GM19452 (cell line): ENCODE measurements around the gene DKKL1.
"Not testable (repeated sequence)": the region's sequence is repeated elsewhere in the genome, so short reads cannot be mapped to it uniquely, and the experiment has no call there.

Experiments
- ATAC-seq: cut with Tn5 transposase; IDR thresholded peaks from one replicate; pipeline ENCODE4 v1.9.1; 2021; ENCODE audit not compliant: unreplicated experiment

DKKL1 gene

DNA sequence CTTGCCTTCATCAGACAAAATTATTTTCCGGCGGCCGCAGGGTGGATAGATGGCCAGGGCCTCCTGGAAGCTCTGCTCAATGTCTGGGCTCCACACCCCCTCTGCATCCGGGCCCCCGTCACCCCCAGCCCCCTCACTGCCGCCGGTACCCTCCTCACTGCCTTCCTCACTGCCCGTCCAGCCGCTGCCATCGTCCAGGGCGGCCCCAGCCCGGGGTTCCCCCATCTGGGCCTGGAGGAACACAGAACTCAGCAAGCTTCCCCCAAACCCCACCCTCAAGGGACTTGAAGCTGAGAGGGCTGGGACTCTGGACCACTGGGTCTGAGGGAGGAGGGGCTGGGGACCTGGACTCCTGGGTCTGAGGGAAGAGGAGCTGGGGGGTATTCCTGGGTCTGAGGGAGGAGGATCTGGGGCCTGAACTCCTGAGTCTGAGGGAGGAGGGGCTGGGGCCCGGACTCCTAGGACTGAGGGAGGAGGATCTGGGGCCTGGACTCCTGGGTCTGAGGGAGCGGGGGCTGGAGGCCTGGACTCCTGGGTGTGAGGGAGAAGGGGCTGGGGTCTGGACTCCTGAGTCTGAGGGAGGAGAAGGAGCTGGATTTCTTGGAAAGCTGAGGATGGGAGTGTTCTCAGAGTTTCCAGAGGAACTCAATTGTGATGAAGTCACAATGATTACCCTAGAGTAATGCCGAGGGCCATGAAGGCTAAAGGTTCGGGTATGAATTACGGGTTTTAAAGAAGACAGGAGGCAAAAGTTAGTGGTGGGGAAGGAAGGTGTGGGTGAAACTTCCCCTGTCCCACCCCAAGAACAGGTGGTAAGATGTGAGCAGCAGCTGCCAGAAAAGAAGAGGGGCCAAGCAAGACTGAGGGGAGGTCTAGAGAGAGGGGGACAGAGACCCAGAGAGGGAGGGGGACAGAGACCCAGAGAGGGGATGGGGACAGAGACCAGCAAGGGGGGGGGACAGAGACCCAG, 3.5 kb upstream of the DKKL1 start:
- ATAC-seq: no peak

DNA sequence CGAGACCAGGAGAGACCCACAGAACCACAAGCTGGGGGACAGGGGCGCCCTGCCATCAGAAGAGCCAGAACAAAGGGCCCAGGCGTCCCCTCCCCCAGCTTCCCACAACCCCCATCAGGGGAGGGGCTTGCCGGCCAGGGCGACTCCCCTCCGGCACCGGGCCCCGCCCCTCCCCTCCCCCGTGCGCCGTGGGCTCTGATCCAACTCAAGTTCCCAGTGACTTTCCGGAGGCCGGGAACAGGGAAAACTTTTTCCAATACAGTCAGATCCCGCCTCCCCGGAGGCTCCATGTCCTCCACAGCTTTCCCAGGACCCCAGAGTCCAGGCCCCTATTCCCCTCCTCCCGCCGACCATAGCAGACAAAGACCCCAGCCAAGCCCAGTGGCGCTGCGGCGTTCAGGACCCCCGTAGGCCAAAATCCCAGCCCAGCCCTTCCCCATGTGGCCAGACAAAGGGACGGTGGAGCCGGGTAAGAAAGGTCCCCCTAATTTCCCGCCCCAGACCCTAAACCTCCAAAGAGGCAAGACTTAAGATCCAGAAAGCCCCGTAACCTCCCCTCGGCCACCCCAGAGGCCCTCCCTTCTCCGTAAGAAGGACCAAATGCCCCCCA, 2.1 kb upstream of the DKKL1 start:
- no peak for ATAC-seq

DNA sequence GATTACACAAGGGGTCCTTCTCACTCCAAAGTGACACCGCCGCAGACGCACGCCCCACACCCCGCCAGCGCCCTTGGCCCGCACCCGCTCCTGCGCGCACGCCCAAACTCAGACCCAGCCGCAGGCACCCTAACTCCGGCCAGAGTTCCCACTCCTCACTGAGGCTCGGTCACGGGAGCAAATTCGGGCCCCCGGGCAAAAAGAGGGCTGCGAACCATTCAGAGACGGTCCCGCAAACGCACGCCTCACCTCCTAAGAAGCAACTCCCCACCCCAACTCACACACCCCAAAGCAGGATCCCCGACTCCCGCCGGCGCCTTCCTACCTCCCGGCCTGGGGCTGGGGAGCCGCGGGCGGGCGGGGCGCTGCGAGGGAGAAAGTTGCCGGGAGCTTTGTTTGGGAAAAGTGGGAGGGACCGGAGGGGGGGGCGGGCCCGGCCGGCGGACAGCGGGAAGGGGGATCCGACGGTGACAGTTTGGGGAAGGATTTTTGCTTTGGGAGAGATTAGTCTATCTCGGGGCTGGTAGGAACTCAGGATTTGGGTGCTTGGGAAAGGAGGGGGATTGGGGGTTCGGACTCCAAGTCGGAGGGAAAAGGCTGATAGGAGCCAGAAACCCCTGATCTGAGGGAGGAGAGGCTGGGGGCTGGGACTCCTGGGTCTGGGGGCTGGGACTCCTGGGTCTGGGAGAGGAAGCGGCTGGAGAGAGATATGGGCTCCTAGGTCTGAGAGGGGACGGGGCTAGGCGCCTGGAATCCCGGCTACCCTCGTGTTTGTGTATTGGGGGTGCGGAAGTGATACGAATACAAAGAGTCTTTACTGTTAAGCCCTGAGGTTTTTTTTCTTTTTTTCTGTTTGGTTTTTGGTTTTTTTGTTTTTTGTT, 1.4 kb upstream of the DKKL1 start, which contains the start of gene TEAD2:
Gene TEAD2, minus strand, starts transcription at position 369 of the 881 bp plus-strand sequence. CDS start 2,341 bp downstream, outside the sequence.
- ATAC-seq: no peak

DNA sequence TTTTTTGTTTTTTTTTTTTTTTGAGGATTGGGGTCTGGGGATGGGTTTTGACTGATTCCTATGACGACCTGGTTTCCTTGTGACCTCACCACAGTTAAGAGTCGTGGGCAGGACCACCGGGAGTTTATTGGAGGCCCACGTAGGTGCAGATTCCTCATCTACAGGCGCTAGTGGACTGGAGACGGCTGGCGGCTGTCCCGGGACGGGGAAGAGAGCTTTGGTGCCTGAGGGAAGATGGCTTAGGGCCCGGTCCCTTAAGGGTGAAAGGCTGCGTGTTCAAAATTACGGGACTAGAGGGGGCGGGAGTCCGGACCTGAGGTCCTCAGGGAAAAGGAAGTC, 779 bp upstream of the DKKL1 start:
- ATAC-seq: no peak

- ATAC-seq: no peak
Measured at GRCh38 chr19:49364083-49364737, 533 bp downstream of the DKKL1 start.

DNA sequence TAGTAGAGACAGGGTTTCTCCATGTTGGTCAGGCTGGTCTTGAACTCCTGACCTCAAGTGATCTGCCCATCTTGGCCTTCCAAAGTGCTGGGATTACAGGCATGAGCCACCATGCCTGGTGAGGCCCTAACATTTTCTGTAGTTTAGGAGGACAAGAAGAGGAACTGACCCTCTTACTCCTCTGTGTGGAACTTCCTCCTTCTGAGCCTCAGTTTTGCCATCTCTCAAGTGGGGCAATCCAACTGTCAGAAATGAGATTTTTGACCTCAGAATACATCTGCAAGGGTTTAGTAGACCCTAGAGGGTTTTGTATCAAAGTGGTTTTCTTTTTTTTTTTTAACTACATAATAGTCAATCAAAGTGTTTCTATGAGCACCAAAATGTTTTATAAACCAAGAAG, 2.4 kb downstream of the DKKL1 start:
- no peak for ATAC-seq

DNA sequence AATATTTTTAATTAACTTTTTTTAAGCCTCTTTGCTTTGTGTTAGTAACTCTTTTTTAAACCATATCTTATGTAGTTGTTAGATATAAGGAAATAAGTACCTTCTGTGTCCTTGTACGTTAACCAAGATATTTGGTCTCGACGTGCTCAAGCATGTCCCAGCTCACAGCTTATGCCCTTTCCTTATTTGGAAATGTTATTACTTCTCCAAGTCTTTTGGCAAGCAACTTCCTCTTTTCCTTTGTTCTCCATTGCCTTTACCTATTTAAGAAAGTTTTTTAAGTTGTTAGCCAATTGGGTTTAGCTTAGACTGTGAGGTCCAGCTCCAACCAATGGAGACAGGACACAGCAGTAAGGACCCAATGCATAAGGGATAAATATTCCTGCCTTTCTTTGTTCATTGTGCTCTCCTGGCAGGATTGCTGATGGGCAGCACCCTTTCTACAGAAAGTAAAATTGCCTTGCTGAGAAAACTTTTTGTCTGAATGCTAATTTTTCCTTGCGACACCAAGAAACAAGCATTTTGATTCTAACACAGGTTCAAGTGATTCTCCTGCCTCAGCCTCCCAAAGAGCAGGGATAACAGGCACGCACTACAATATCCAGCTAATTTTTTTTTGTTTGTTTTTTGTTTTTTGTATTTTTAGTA, 5.2 kb downstream of the DKKL1 start:
- ATAC-seq: no peak

- ATAC-seq: no peak
Measured at GRCh38 chr19:49371184-49371583, 7.5 kb downstream of the DKKL1 start.

DNA sequence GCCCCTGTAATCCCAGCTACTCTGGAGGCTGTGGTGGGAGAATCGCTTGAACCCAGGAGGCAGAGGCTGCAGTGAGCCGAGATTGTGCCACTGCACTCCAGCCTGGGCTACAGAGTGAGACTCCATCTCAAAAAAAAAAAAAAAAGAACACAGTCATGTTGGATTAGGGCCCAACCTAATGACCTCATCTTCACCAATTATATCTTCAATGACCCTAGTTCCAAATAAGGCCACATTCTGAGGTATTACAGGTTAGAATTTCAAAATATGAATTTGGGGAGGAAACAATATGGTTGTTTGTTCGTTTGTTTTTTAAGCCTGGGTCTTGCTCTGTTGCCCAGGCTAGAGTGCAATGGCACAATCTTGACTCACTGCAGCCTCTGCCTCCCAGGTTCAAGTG, 9.5 kb downstream of the DKKL1 start:
- not testable (repeated sequence) for ATAC-seq

GRCh38 chr19:49374665-49375434, 11.2 kb downstream of the DKKL1 start:
- ATAC-seq: no peak

- ATAC-seq: no peak
Measured at GRCh38 chr19:49378512-49378911, 14.8 kb downstream of the DKKL1 start.

GRCh38 chr19:49380391-49380790, 16.7 kb downstream of the DKKL1 start:
- ATAC-seq: no peak

DNA sequence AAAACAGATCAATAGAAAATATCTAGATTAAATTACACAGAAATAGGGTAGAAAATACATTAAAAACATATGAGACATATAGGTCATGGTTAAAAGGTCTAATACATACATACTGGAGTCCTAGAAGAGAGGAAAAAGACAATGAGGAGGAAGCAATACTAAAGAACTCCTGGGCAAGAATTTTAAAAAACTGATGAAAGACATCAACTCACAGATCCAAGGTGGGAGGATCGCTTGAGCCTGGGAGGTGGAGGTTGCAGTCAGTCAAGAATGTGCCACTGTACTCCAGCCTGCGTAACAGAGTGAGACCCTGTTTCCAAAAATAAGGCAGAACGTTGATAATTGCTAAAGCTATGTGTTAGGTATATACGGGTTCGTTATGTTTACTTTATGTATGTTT, 19.0 kb downstream of the DKKL1 start:
- no peak for ATAC-seq

DNA sequence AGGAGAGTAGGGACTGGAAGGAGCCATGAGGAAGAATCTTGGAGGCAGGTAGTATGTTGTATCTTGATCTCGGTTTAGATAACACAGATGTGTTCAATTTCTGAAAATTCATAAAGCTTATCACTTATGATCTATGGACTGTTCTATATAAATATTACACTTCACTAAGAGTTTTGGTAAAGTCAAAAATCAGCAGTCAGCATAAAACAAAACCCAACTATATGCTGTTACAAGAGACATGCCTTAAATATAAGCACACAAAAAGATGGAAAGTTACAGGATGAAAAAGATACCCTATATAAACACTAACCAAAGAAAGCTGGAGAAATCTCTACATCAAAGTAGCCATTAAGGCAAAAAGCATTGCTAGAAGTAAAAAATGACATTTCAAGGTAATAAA, 19.9 kb downstream of the DKKL1 start:
- no peak for ATAC-seq

- no peak for ATAC-seq
Measured at GRCh38 chr19:49387936-49388372, 24.3 kb downstream of the DKKL1 start, which contains the start of gene KASH5. KASH5 (plus strand) TSS chr19:49388249; CDS start chr19:49390884, 2,635 bp downstream.

DNA sequence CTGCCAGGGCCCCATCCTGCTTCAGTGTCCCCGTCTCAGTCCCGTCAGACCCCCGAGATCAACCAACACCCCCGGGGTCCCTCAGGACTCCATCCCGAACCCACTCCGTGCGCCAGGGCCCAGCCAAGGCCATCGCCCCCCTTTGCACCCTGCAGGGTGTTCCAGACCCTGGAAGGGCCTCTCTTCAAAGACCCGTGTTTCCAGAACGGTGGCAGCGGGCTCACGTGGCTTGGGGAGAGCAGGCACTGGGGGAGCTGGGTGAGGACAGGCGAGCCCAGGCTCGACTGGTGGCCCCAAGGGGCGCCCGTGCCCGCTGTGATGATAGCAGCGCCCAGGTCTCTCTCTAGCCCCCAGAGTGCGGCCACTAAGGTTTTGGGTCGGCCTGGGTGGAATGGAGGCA, 25.7 kb downstream of the DKKL1 start:
- no peak for ATAC-seq

- no peak for ATAC-seq
Measured at GRCh38 chr19:49390131-49390928, 26.7 kb downstream of the DKKL1 start.

DNA sequence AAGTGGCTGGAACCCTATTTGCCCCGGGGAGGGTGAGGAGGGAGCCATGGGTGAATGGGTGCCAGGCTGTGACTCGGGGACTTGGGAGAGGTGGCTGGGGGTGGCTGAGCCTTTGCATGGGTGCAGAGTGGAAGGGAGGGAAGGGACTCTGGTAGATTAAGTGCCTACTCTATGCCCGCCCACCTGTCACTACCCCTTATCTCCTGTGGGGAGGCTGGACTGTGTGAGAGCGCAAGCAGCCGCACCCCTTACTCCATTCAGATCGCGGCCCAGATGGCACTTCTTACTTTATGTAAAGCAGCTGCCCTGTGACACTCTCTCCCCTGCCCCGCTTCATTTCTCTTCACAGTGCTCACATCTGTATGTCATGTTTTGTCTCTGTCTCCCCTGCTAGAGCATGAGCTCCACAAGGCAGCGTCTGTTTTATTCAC, 27.3 kb downstream of the DKKL1 start:
- no peak for ATAC-seq
